ENCODE measurements around the gene ZNF474.

GRCh38 chr5:122183098-122183787 lies 53.9 kb downstream of the ZNF474 start:
- TF ChIP-seq, protein P1, sequence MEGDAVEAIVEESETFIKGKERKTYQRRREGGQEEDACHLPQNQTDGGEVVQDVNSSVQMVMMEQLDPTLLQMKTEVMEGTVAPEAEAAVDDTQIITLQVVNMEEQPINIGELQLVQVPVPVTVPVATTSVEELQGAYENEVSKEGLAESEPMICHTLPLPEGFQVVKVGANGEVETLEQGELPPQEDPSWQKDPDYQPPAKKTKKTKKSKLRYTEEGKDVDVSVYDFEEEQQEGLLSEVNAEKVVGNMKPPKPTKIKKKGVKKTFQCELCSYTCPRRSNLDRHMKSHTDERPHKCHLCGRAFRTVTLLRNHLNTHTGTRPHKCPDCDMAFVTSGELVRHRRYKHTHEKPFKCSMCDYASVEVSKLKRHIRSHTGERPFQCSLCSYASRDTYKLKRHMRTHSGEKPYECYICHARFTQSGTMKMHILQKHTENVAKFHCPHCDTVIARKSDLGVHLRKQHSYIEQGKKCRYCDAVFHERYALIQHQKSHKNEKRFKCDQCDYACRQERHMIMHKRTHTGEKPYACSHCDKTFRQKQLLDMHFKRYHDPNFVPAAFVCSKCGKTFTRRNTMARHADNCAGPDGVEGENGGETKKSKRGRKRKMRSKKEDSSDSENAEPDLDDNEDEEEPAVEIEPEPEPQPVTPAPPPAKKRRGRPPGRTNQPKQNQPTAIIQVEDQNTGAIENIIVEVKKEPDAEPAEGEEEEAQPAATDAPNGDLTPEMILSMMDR (conservative IDR thresholded peaks at IDR 0.05; ENCODE audit: low read depth, low read length) = no peak
- TF ChIP-seq EZH2 (IDR thresholded peaks at IDR 0.05; ENCODE audit: low read length, unreplicated experiment) = no peak
- no peak for TF ChIP-seq EZH2phosphoT487 (IDR thresholded peaks at IDR 0.05; ENCODE audit: borderline replicate concordance, low read length)

Measured in PC-3 (cell line).